MCF 10A (cell line): ENCODE measurements around the gene LY6G6D. TPM values are rescaled to one million over a fixed set of nuclear protein-coding genes. Genes with fewer than 3 reads are reported as not detected.
A peak's percentile ranks its signal among the peaks of the same experiment; 100 is the strongest.

ENCODE experiments used
- BruUV-seq: library from RNA; stranded (reverse); fragments of 400-500 nt; replicated peaks from 2 replicates; lab custom pipeline; 2021; lab: Mats Ljungman, UMichigan
- CTCF ChIA-PET: fragments of 300-600 bp; sonication (Branson Sonifier 250); formaldehyde crosslinking; extraction: SDS; loops from one replicate; lab custom pipeline; 2021; ENCODE audit warnings: antibody characterized with exemption, inconsistent platforms; lab: Yijun Ruan, JAX
- POLR2A ChIA-PET: fragments of 300-600, 350-650 bp; sonication (Branson Sonifier 250); formaldehyde crosslinking; extraction: SDS; loops from one replicate; lab custom pipeline; 2020; ENCODE audit warnings: antibody characterized with exemption, inconsistent platforms; lab: Yijun Ruan, JAX
- DNase-seq: peaks from one replicate; pipeline ENCODE4 v3.0.0-alpha.2; 2018; ENCODE audit not compliant: unreplicated experiment
- H3K27ac Mint-ChIP-seq: one replicate; pipeline ENCODE4 v1.8.0; 2022; ENCODE audit warnings: mild to moderate bottlenecking, low read depth, mixed read lengths; ENCODE audit not compliant: unreplicated experiment
- H3K27me3 Mint-ChIP-seq: one replicate; pipeline ENCODE4 v1.8.0; 2022; ENCODE audit warnings: mixed read lengths; ENCODE audit not compliant: insufficient read depth, unreplicated experiment
- H3K36me3 Mint-ChIP-seq: one replicate; pipeline ENCODE4 v1.8.0; 2022; ENCODE audit warnings: mild to moderate bottlenecking, moderate library complexity, mixed read lengths; ENCODE audit not compliant: insufficient read depth, unreplicated experiment
- H3K4me1 Mint-ChIP-seq: one replicate; pipeline ENCODE4 v1.8.0; 2022; ENCODE audit warnings: mixed read lengths; ENCODE audit not compliant: insufficient read depth, unreplicated experiment
- H3K4me3 Mint-ChIP-seq: one replicate; pipeline ENCODE4 v1.8.0; 2022; ENCODE audit warnings: mild to moderate bottlenecking, moderate library complexity, mixed read lengths; ENCODE audit not compliant: unreplicated experiment
- H3K9me3 Mint-ChIP-seq: one replicate; pipeline ENCODE4 v1.8.0; 2022; ENCODE audit warnings: mixed read lengths; ENCODE audit not compliant: unreplicated experiment
- CTCF ChIP-seq: fragments of 200-600 bp; IDR thresholded peaks from one replicate; pipeline ENCODE4 v1.8.0; 2022; ENCODE audit warnings: antibody characterized with exemption, mild to moderate bottlenecking; ENCODE audit not compliant: unreplicated experiment
- intact Hi-C: fragments of 100-400 bp; cut with micrococcal nuclease; formaldehyde crosslinking; loops from 2 replicates; pipeline ENCODE4 v1.14.1; 2022
- total RNA-seq: library from RNA; stranded (reverse); gene quantifications from 2 replicates; pipeline ENCODE4 v1.2.3, GENCODE V29; 2022

The LY6G6D gene
- total RNA-seq, 1 experiment from 2014 or later, result not detected

- no peak within 1 kb of the TSS for H3K27ac Mint-ChIP-seq
- no TSS peak for BruUV-seq
- H3K36me3 Mint-ChIP-seq, result peaks cover 72% of the 10 kb centered on the region
- H3K4me3 Mint-ChIP-seq, result no peak within 1 kb of the TSS
- H3K4me1 Mint-ChIP-seq, result peaks cover 11% of the 10 kb centered on the region
- TF ChIP-seq CTCF, result no peak
- intact Hi-C loops, result no loop called here
- DNase-seq, result no peak
- H3K27me3 Mint-ChIP-seq, result no peaks in the 10 kb centered on the region
- POLR2A ChIA-PET, result interaction anchor here (1.4 kb wide), 1 partner anchor 18 kb away, joined by 3 read pairs; the partner anchor contains the start of gene BAG6
- no peaks in the 10 kb centered on the region for H3K9me3 Mint-ChIP-seq
- CTCF ChIA-PET, result no interaction called here
These were observed 45.5 kb upstream of the LY6G6D start, which contains the start of gene LY6G5B for GRCh38 chr6:31669676-31670075. Gene LY6G5B, plus strand, starts transcription at chr6:31669976. Its CDS starts 975 bp downstream, at chr6:31670951.

- Mint-ChIP-seq H3K4me3 (no peak overlapping the region), H3K27me3 (peaks cover 18% of the 10 kb centered on the region), H3K27ac (no peak overlapping the region), H3K9me3 (no peaks in the 10 kb centered on the region), H3K36me3 (peaks cover 23% of the 10 kb centered on the region), H3K4me1 (peaks cover 12% of the 10 kb centered on the region)
- intact Hi-C loops, result no loop called here
- ChIA-PET POLR2A (interaction anchor here (1.7 kb wide), 1 partner anchor 188 kb away, joined by 4 read pairs; no protein-coding TSS in a partner anchor), CTCF (interaction anchor here (0.6 kb wide), 1 partner anchor 438 kb away, joined by 4 read pairs; no protein-coding TSS in a partner anchor)
- no TSS peak for BruUV-seq
- TF ChIP-seq CTCF, result no peak
- no peak for DNase-seq
These were observed 38.7 kb upstream of the LY6G6D start for GRCh38 chr6:31676322-31676903.

- no peak overlapping the region for H3K27ac Mint-ChIP-seq
- no peak for DNase-seq
- ChIA-PET POLR2A (interaction anchor here (0.6 to 1.6 kb wide), 3 partner anchors 10 to 99 kb away, joined by 3 to 6 read pairs (median 3); partner anchors contain the start of gene GPANK1), CTCF (no interaction called here)
- peaks cover 12% of the 10 kb centered on the region for H3K4me1 Mint-ChIP-seq
- H3K36me3 Mint-ChIP-seq, result peaks cover 18% of the 10 kb centered on the region
- BruUV-seq, result no TSS peak
- H3K27me3 Mint-ChIP-seq, result peaks cover 18% of the 10 kb centered on the region
- intact Hi-C loops, result no loop called here
- H3K9me3 Mint-ChIP-seq, result no peaks in the 10 kb centered on the region
- no peak overlapping the region for H3K4me3 Mint-ChIP-seq
- TF ChIP-seq CTCF, result no peak
These were observed 38.2 kb upstream of the LY6G6D start for GRCh38 chr6:31676904-31677303.

- POLR2A ChIA-PET, result interaction anchor here (1.0 to 1.9 kb wide), 6 partner anchors 11 to 152 kb away, joined by 3 to 6 read pairs (median 4); partner anchors contain the start of genes GPANK1 and HSPA1B
- H3K4me3 Mint-ChIP-seq, result no peak overlapping the region
- CTCF ChIA-PET, result interaction anchor here (0.6 to 1.5 kb wide), 2 partner anchors 221 to 274 kb away, joined by 4 to 6 read pairs; no protein-coding TSS in a partner anchor
These were observed 37.2 kb upstream of the LY6G6D start for GRCh38 chr6:31677955-31678354.

More at GRCh38 chr6:31677955-31678354, 37.2 kb upstream of the LY6G6D start:
- no peak for DNase-seq
- peak overlapping the region; percentile 35 for H3K27ac Mint-ChIP-seq
- no TSS peak for BruUV-seq
- H3K27me3 Mint-ChIP-seq, result peaks cover 18% of the 10 kb centered on the region
- H3K4me1 Mint-ChIP-seq, result peaks cover 12% of the 10 kb centered on the region
- TF ChIP-seq CTCF, result no peak
- no peaks in the 10 kb centered on the region for H3K9me3 Mint-ChIP-seq
- peaks cover 7% of the 10 kb centered on the region for H3K36me3 Mint-ChIP-seq
- intact Hi-C loops, result no loop called here
